ENCODE results near the gene THOC3. TPM values are rescaled to one million over a fixed set of nuclear protein-coding genes. Genes with fewer than 3 reads are reported as not detected.
"Not testable (repeated sequence)": the region's sequence is repeated elsewhere in the genome, so short reads cannot be mapped to it uniquely, and the experiment has no call there.

Gene THOC3
- total RNA-seq, 1 donor from 2014 or later, result 95.5 TPM

- intact Hi-C loops (cut with micrococcal nuclease); H3K4me3 Mint-ChIP-seq (ENCODE audit: low read depth); H3K27me3 Mint-ChIP-seq (ENCODE audit: low read depth); H3K36me3 Mint-ChIP-seq (ENCODE audit: low read depth); DNase-seq (ENCODE audit: low spot score); H3K9me3 Mint-ChIP-seq; H3K4me1 Mint-ChIP-seq (ENCODE audit: low read depth); H3K27ac Mint-ChIP-seq: not testable (repeated sequence)
These were observed 5.8 kb downstream of the THOC3 start for GRCh38 chr5:175962329-175962728.

GRCh38 chr5:175960228-175960627, 7.9 kb downstream of the THOC3 start:
- H3K27ac Mint-ChIP-seq; H3K9me3 Mint-ChIP-seq; H3K4me1 Mint-ChIP-seq (ENCODE audit: low read depth); H3K27me3 Mint-ChIP-seq (ENCODE audit: low read depth); DNase-seq (ENCODE audit: low spot score); H3K4me3 Mint-ChIP-seq (ENCODE audit: low read depth); H3K36me3 Mint-ChIP-seq (ENCODE audit: low read depth); intact Hi-C loops (cut with micrococcal nuclease): not testable (repeated sequence)

- H3K36me3 Mint-ChIP-seq (ENCODE audit: low read depth); DNase-seq (ENCODE audit: low spot score); H3K27me3 Mint-ChIP-seq (ENCODE audit: low read depth); intact Hi-C loops (cut with micrococcal nuclease); H3K4me1 Mint-ChIP-seq (ENCODE audit: low read depth); H3K4me3 Mint-ChIP-seq (ENCODE audit: low read depth); H3K9me3 Mint-ChIP-seq; H3K27ac Mint-ChIP-seq: not testable (repeated sequence)
These were observed 9.6 kb downstream of the THOC3 start for GRCh38 chr5:175958515-175958914.

- H3K36me3 Mint-ChIP-seq (ENCODE audit: low read depth); intact Hi-C loops (cut with micrococcal nuclease); H3K4me1 Mint-ChIP-seq (ENCODE audit: low read depth); DNase-seq (ENCODE audit: low spot score); H3K9me3 Mint-ChIP-seq; H3K4me3 Mint-ChIP-seq (ENCODE audit: low read depth); H3K27ac Mint-ChIP-seq; H3K27me3 Mint-ChIP-seq (ENCODE audit: low read depth): not testable (repeated sequence)
These were observed 14.0 kb downstream of the THOC3 start for GRCh38 chr5:175954107-175954506.

GRCh38 chr5:175952810-175953209, 15.3 kb downstream of the THOC3 start:
- intact Hi-C loops (cut with micrococcal nuclease); DNase-seq (ENCODE audit: low spot score); H3K27ac Mint-ChIP-seq; H3K4me3 Mint-ChIP-seq (ENCODE audit: low read depth); H3K9me3 Mint-ChIP-seq; H3K27me3 Mint-ChIP-seq (ENCODE audit: low read depth); H3K36me3 Mint-ChIP-seq (ENCODE audit: low read depth); H3K4me1 Mint-ChIP-seq (ENCODE audit: low read depth): not testable (repeated sequence)

GRCh38 chr5:175951339-175951969, 16.7 kb downstream of the THOC3 start:
- H3K9me3 Mint-ChIP-seq; H3K36me3 Mint-ChIP-seq (ENCODE audit: low read depth); H3K4me3 Mint-ChIP-seq (ENCODE audit: low read depth); H3K27ac Mint-ChIP-seq; H3K27me3 Mint-ChIP-seq (ENCODE audit: low read depth); intact Hi-C loops (cut with micrococcal nuclease); H3K4me1 Mint-ChIP-seq (ENCODE audit: low read depth); DNase-seq (ENCODE audit: low spot score): not testable (repeated sequence)

GRCh38 chr5:175948329-175949108, 19.6 kb downstream of the THOC3 start:
- H3K4me1 Mint-ChIP-seq (ENCODE audit: low read depth); H3K27me3 Mint-ChIP-seq (ENCODE audit: low read depth); H3K27ac Mint-ChIP-seq; H3K9me3 Mint-ChIP-seq; H3K4me3 Mint-ChIP-seq (ENCODE audit: low read depth); intact Hi-C loops (cut with micrococcal nuclease); H3K36me3 Mint-ChIP-seq (ENCODE audit: low read depth); DNase-seq (ENCODE audit: low spot score): not testable (repeated sequence)

GRCh38 chr5:175943253-175943652, 24.9 kb downstream of the THOC3 start:
- H3K27ac Mint-ChIP-seq; intact Hi-C loops (cut with micrococcal nuclease); H3K4me1 Mint-ChIP-seq (ENCODE audit: low read depth); H3K27me3 Mint-ChIP-seq (ENCODE audit: low read depth); DNase-seq (ENCODE audit: low spot score); H3K4me3 Mint-ChIP-seq (ENCODE audit: low read depth); H3K36me3 Mint-ChIP-seq (ENCODE audit: low read depth); H3K9me3 Mint-ChIP-seq: not testable (repeated sequence)

GRCh38 chr5:175940632-175941031, 27.5 kb downstream of the THOC3 start:
- H3K9me3 Mint-ChIP-seq; DNase-seq (ENCODE audit: low spot score); H3K4me1 Mint-ChIP-seq (ENCODE audit: low read depth); H3K27ac Mint-ChIP-seq; intact Hi-C loops (cut with micrococcal nuclease); H3K4me3 Mint-ChIP-seq (ENCODE audit: low read depth); H3K27me3 Mint-ChIP-seq (ENCODE audit: low read depth); H3K36me3 Mint-ChIP-seq (ENCODE audit: low read depth): not testable (repeated sequence)

GRCh38 chr5:175938489-175938888, 29.6 kb downstream of the THOC3 start:
- H3K27me3 Mint-ChIP-seq (ENCODE audit: low read depth); H3K9me3 Mint-ChIP-seq; intact Hi-C loops (cut with micrococcal nuclease); H3K36me3 Mint-ChIP-seq (ENCODE audit: low read depth); H3K4me3 Mint-ChIP-seq (ENCODE audit: low read depth); H3K27ac Mint-ChIP-seq; DNase-seq (ENCODE audit: low spot score); H3K4me1 Mint-ChIP-seq (ENCODE audit: low read depth): not testable (repeated sequence)

- H3K27me3 Mint-ChIP-seq (ENCODE audit: low read depth); H3K36me3 Mint-ChIP-seq (ENCODE audit: low read depth); intact Hi-C loops (cut with micrococcal nuclease); H3K4me3 Mint-ChIP-seq (ENCODE audit: low read depth); H3K9me3 Mint-ChIP-seq; H3K4me1 Mint-ChIP-seq (ENCODE audit: low read depth); DNase-seq (ENCODE audit: low spot score); H3K27ac Mint-ChIP-seq: not testable (repeated sequence)
These were observed 39.4 kb downstream of the THOC3 start for GRCh38 chr5:175928752-175929151.

- DNase-seq (ENCODE audit: low spot score); H3K27me3 Mint-ChIP-seq (ENCODE audit: low read depth); intact Hi-C loops (cut with micrococcal nuclease); H3K27ac Mint-ChIP-seq; H3K9me3 Mint-ChIP-seq; H3K36me3 Mint-ChIP-seq (ENCODE audit: low read depth); H3K4me3 Mint-ChIP-seq (ENCODE audit: low read depth); H3K4me1 Mint-ChIP-seq (ENCODE audit: low read depth): not testable (repeated sequence)
These were observed 43.0 kb downstream of the THOC3 start for GRCh38 chr5:175925106-175925505.

GRCh38 chr5:175922192-175922885, 45.8 kb downstream of the THOC3 start:
- no peak for DNase-seq (ENCODE audit: low spot score)
- no peak overlapping the region for H3K4me3 Mint-ChIP-seq (ENCODE audit: low read depth)
- no peaks in the 10 kb centered on the region for H3K9me3 Mint-ChIP-seq
- H3K27me3 Mint-ChIP-seq (ENCODE audit: low read depth), result no peaks in the 10 kb centered on the region
- no peak overlapping the region for H3K27ac Mint-ChIP-seq
- peaks cover 4% of the 10 kb centered on the region for H3K36me3 Mint-ChIP-seq (ENCODE audit: low read depth)
- intact Hi-C loops (cut with micrococcal nuclease), result no loop called here
- H3K4me1 Mint-ChIP-seq (ENCODE audit: low read depth), result peaks cover 4% of the 10 kb centered on the region

Data from activated T-helper 2 cell treated with anti-CD3 and anti-CD28 coated beads, Interferon-gamma antibody, Interleukin-2, Interleukin-4, amounts not matched to agents 10 μg/mL and 5 μg/mL and 100 μg/mL, durations not matched to agents 14 hours and 24 hours and 36 hours (primary cell).